Left cardiac atrium (tissue), 4 donors: ENCODE results near the gene GABRQ. TPM values are rescaled to one million over a fixed set of nuclear protein-coding genes. Genes with fewer than 3 reads are reported as not detected.

Experiments
- ATAC-seq, 2 donors: fragments of 200-7000 bp; cut with Tn5 transposase; one replicate each; pipeline ENCODE4 v1.9.1; 2020; ENCODE audit warnings: mild to moderate bottlenecking in 2 of 2, moderate library complexity in 2 of 2
- DNase-seq: peaks from one replicate; pipeline ENCODE4 v3.0.0-alpha.2; 2020
- intact Hi-C, 2 donors: fragments of 100-400 bp; cut with DNase I; formaldehyde crosslinking; loops; one replicate each; pipeline versions ENCODE4 v1.14.1 to v1.15.1; 2022 to 2023
- long read RNA-seq: library from polyadenylated mRNA; unstranded; transcript quantifications from one replicate; pipeline ENCODE4 v2.0.0, GENCODE V29; 2021
- total RNA-seq, 2 donors: library from RNA; stranded (reverse); fragmentation: NEBNext Ultra II Directional; extraction: Animal tissue kit (Norgen Biotek cat#: 25700); gene quantifications; one replicate each; pipeline ENCODE4 v1.2.1, GENCODE V29; 2021
- donor health status: DM: no; HTN: yes; CAD: no.
- donor health status: DM: no; HTN: yes; CAD: no; lungs with severe emphysema.
- donor health status: DM: yes; HTN: yes; CAD: no.
- donor health status: Dilated cardiomyopathy.

The GABRQ gene
- not detected for total RNA-seq
- long read RNA-seq, result 0 reads

DNA sequence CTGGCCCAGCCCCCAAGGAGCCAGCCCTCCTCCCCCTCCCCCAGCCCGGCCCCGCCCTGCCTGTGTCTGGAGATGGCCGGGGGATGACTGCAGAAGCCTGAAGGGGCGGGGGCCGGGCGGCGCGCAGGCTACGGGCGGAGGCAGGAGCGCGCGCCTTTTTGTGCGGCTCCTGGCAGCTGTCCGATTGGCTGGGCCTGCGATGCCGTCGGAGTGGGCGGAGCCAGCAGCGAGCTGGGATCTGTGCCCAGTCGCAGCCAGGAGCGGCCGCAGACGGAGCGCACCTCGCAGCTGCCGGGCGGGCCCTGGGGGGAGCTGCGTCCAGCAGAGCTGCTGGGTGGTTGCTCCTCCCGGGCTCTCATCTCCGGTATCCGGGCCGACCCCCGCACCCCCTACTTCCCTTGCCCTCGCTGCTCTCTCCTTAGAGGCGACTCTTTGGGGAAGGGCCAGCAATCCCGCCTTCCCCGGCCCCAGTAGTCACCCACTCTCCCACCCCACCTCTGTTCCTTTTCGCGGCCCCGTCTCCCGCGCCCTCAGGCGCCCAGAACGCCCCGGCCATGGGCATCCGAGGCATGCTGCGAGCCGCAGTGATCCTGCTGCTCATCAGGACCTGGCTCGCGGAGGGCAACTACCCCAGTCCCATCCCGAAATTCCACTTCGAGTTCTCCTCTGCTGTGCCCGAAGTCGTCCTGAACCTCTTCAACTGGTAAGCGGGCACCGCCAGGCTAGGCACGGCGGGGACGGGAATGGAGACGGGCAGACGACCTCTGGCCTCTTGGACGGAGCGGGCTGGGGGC is at the start of gene GABRQ:
Gene GABRQ (plus strand): TSS at position 247 of the 794 bp plus-strand sequence. CDS start 308 bp downstream, at position 555.
- peak in 1 of 2 donors; percentile 67 for ATAC-seq
- no peak for DNase-seq
- intact Hi-C loops, result no loop called here

DNA sequence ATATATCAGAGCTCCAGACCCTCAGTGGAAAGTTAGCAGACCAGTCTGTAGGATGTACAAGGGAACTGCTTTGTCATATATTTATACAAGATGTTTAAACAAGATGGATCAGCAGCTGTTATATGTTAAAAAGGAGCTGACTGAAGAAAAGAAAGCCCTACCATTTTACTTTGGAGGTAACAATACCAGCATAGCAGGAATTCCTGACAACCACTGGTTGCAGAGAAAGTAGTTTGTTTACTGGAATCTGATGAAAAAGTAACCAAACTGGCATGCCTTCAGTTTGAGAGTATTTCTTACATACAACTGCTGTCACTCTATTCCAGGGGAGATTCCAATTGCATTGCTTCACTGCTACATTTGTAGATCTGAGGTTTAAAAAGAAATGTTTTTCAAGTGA is 49.5 kb upstream of the GABRQ start:
- ATAC-seq, result no peak
- intact Hi-C loops, result no loop called here
- no peak for DNase-seq

DNA sequence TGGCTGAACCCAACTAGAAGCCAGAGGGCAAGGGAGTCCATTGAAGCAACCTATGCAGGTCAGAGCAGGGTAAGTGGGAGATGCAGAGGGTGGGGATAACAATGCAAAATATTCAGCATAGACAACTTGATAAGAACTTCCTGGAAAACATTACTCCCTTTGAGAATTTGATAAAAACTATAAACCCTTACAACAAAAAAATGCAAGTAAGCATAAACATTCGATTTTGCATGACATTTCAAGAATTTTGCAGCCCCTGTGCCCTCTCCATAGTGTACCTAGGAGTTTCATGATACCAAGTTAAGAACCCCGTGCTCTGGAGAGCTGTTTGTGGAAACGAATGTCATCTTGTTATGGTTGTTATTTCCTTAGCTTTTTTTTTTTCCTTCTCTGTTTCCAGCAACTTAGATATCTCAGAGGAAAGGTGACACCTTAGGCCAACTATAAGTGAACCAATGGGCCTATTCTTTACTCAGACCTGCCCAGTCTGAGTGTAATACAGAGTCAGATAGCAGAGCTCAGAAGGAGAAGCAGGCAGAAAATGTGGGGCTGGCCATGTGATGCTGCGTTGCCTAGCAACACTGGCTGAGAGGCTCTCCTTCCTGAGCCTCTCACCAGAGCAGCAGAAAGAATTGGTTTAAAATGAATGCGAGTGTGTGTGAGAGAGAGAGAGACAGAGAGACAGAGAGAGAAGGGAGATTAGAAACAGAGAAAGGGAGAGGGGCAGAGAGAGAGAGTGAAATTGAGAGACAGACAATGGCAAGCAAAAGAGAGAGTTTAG is 36.7 kb upstream of the GABRQ start:
- DNase-seq, result no peak
- ATAC-seq, result no peak
- intact Hi-C loops, result no loop called here

DNA sequence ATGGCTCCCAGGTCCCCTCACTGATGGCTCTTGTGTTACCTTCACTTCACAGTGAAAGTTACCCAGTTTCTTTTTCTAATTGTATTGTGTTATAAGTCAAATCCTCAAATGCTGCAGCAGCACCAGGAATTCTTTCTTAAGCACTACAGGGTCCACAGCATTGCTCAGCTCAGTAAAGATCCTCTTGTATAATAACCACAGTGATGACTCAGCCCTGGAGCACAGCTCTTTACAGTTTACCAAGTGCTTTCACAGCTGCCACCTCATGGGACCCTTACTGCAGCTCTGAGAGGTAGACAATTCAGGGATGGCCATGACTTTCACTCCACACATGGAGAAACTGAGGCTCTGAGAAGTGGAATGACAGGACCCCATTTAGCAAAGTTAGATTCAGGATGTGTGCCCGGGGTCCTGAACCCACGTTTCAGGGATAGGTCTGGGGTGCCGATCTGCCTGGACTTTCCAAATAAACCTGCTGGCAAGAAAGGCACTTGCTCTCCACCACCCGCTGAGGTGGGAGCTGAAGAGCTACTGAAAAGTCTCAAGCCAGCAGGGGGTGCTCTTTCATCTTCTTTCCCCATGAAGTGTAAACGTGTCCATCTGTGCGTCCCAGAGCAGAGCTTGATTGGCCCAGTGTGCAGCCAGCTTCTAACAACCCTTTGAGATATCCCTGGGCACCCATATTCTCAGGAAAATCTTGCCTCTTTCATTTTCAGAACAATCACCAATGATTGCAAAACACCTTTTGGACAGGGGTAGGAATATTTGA is 35.7 kb upstream of the GABRQ start:
- intact Hi-C loops, result no loop called here
- ATAC-seq (no peak), DNase-seq (no peak)

DNA sequence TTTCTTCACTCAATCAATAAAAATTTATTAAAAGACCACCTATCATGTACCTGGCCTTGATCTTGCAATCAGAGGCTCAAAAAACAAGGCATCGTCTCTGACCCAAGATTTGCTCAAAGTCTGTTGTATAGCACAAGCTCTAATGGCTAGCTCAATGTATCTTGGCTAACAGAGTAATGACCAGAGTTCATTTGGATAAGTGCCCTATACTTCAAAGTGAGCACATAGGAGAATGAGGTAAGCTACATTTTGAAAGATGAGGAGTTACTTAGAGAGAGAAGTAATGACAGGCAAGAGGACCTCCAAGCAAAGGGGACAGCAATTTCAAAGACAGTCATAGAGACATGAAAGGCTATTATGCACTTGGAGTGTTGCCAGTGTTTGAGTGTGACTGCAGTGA is 22.9 kb upstream of the GABRQ start:
- intact Hi-C loops, result no loop called here
- DNase-seq, result no peak

DNA sequence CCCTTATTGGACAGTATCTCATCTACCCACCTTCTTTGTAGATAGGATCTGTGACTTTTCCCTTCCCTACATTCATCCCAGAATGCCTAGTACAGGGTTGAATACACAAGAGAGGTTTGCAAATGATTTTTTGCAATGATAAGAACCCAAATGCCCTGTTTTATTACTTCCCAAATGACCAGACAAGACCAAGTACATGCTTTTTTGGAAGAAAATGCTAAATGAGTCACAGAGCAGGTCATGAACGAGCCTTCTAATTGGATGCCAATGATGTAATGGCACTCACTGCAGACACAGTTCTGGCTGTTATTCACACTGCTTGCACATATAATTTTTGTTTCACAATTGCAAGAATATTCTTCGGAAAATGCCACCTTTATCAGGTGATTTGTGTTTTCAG is 17.8 kb upstream of the GABRQ start:
- DNase-seq, result no peak
- intact Hi-C loops, result no loop called here
- no peak for ATAC-seq

More for the DNA sequence above, 22.9 kb upstream of the GABRQ start:
- ATAC-seq, result no peak

DNA sequence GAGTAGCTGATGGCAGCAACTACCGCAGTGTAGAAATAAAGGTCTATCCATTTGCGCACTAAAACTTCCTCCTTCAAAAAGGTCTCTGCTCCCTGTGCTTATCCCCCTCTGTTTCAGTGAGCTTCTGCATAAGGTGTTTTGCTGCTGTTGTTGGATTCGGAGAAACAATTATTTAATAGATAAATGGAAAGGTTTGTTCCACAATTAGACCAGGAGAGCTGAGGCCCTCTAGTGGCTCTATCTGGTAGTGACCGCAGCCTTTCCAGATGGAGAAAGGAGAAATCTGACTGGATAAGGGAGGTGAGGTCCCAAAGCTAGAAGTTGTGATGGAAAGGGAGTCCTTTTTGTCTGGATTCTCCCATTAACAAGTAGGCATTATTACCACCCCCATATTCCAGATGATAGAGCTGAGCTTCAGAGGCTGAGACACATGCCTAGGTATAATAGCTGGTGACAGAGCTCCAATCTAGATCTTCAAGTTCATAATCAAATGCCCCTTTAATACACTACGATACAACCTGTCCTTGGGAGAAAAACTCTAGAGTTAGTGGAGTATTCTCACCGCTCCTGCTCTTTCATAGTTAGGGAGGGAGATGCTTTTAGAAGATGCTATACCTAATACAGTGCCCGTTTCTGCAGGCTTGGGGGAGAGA is 5.1 kb upstream of the GABRQ start:
- DNase-seq, result peak; percentile 33
- no peak for ATAC-seq
- intact Hi-C loops, result loop anchor here in 1 of 2 donors (5.0 kb wide), 1 partner anchor 880 kb away; no protein-coding TSS in a partner anchor

DNA sequence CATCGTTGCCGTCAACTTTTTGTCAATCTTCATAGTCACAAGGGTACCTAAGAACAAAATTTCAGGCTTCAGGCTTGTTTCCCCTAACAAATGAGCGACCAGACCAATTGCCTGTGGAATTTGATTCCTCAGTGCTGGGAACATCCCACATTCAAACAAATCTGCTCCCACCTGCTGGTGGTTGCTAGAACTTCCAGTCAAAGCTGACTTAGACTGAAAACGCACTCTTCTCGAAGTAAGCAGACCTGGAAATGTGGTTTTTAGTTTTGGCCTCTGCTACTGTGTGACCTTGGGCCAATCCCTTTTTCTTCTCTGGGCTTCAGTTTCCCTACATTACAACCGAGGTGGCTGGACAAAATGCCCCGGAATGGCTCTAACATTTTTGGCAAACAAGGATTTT is 1.8 kb upstream of the GABRQ start:
- DNase-seq, result no peak
- intact Hi-C loops, result loop anchor here in 1 of 2 donors (2.0 kb wide), 1 partner anchor 881 kb away; no protein-coding TSS in a partner anchor
- ATAC-seq, result peak; percentile 32 to 44

DNA sequence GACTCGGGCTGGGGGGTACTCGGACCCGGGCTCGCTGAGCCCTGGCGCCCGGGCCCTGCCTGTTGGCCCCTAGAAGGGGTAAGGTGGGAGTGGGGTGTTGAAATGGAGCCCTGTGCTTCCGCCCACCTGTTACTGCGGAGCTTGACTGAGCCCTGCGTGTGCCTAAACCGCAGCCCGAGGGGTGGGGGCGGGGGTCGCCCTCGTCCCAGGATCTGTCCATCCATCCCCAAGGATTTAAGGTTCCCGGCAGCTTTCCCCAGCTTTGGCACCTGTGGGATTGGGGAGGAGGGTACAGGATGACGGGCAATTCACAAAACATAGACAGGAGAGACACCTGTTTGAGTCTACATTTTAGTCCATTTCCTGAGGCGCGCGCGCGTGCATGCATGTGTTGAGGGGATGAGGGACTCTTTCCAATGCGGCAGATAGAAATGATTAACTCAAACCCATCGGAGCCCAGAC is 779 bp downstream of the GABRQ start:
- DNase-seq, result no peak
- intact Hi-C loops, result no loop called here

DNA sequence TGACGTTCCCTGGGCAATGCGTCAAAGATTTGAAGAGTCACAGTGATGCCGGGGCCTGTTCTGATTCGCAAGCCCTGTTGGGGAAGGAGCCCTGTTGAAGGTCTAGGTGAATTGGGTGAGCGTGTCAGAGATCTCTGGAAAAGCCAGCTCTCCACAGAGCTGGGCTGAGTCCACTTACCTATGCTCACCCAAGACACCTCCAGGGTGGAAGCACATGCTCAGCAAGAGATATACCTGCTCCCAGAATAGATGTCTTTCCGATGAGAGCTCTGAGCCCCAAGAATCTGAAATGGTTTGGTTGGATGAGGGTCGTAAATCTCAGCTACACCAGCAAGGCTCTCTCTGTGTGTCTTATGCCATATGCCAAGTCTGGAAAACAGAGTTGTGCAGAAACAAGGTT is 1.7 kb downstream of the GABRQ start:
- ATAC-seq (no peak), DNase-seq (no peak)
- intact Hi-C loops, result no loop called here

More for the DNA sequence above, 779 bp downstream of the GABRQ start:
- no peak for ATAC-seq

DNA sequence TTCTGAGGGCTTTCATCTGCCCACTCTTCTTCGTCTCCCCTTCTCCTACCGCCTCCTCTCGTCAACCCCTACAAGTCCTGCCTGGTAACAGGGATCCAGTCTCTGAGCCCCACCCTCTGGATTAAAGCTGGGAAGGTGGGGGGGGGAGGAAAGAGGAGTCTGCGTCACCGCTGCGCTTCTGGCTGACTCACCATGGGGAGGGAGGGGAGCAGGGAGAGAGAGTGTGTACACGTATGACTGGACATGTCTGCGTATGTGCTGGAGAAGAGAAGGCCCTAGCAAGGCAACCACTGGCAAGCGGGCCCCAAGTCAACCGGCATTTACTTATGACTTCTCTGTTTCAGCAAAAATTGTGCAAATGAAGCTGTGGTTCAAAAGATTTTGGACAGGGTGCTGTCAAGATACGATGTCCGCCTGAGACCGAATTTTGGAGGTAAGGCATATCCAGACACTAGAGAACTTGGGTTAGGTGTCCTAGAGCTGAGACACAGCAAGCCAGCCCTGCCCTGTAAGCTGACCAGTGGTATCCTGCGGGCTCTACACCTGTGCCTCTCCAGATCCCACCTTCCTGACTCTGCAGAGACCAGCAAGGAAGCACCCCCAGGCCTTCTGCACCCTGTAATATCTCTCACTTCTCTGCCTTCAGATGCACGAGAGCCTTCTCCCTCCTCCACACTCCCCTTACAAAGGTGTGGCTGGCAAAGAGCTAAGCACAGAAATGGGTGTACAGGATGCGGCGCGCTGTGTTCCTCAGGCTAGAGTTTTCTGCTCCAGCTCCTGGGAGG is 2.5 kb downstream of the GABRQ start:
- intact Hi-C loops, result no loop called here
- no peak for ATAC-seq
- DNase-seq, result no peak

DNA sequence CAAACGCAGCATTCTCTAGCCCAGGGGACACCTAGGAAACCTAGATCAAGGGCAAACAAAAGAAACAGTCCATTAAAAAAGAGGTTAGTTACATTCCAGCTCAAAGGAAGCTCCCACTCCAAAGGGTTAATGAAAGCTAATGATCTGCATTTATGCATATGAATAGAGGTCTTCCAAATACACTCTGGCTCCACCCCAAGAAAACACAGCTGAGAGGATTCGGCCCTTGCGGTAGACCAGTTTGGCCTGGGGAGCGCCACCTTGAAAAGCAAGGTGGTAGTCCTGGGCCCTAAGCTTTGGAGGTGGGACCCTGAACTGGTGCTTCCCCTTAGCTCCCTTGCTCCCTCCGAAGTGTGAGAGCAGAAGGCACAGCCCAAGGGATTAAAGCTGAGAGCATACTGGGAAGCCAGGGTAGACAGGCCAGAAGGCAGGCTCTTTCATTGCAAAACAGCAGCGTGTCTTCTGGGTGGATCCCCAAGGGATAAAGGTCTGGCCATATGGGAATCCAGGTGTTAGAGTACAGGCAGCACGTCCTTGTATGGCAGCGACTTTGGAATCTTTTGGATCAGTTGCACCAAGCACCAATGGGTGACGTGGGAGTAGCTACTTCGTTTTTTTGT is 3.7 kb downstream of the GABRQ start:
- no peak for ATAC-seq
- DNase-seq, result no peak
- intact Hi-C loops, result no loop called here

DNA sequence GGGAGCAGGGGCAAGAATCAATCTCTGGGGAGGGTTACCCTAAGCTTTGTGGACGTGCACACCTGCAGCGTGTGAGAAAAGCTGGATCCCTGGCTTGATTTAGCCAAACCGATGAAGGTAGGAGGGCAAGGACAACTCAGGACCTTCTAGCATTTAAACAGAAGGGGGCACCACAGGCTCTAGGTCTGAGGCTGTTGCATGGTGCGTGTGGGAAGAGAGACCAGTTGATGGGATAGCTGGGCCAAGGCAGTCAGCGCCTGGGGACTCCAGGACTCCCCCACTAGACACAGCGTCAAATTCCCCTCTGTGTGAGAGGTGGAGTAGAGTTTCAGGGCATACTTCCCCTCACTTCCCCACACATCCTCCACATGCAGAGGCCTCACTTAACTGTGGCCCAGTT is 4.3 kb downstream of the GABRQ start:
- intact Hi-C loops, result loop anchor here in 1 of 2 donors (2.0 kb wide), 1 partner anchor 175 kb away; no protein-coding TSS in a partner anchor
- peak in 1 of 2 donors; percentile 27 for ATAC-seq
- DNase-seq, result no peak

DNA sequence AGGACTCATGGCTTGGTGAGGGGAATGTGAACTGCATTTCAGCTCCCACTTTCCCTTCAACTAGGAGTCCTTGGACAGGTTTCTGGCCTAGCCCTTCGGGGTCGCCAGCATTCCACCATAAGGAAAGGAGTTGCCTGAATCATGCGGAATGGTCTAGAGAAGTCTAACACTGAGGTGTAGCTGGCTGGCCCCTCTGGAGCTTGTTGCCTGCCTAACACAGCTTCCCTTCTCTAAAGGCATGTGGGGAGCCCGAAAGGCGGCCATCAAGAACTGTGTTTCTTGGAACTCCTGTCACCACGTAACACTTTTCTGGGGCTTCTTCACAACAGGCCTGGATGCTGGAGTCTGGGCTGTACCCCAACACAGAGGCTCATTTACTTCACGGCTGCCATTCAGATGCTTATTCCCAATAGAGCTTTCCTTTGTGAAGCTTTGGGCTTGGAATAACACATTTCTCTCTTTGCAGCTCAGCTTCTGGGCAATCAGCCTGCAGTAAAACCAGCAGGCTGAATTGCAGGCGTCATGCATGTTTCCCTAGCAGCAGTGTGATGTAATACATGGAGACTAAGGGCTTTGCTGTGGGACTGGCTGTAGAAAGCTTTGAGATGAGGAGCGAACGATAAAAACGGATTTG is 5.4 kb downstream of the GABRQ start:
- no peak for ATAC-seq

DNA sequence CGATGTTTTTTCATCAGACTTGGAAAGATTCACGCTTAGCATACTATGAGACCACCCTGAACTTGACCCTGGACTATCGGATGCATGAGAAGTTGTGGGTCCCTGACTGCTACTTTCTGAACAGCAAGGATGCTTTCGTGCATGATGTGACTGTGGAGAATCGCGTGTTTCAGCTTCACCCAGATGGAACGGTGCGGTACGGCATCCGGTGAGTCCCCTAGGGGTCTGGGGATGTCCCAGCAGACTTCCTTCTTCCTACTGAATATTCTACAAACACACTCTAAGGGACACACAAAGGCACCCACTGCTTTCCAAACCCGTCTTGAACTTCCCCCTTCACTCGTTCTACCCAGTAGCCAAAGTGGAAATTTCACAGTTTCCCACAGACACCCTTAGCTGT is 9.3 kb downstream of the GABRQ start:
- no peak for ATAC-seq
- DNase-seq, result no peak
- intact Hi-C loops, result no loop called here

More for the DNA sequence above, 5.4 kb downstream of the GABRQ start:
- intact Hi-C loops, result loop anchor here in 1 of 2 donors (2.0 kb wide), 1 partner anchor 174 kb away; no protein-coding TSS in a partner anchor
- DNase-seq, result no peak

DNA sequence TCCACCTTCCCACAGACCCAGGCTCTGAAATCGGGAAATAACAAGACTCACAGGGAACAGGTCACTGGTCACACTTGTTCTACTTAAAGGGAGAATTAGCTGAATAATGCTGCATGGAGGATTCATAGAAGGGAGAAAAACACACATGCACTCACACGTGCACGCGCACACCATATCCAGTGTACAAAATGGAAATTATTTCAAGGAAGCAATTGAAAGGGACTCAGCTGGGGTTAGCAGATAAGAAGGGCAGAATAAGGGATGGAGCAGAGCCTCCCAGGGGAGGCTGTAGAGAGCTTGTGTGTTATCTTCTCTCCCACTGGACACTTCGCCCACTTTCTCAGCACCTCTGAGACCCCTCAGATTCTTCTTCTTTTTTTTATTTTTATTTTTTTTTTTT is 10.3 kb downstream of the GABRQ start:
- DNase-seq (no peak), ATAC-seq (no peak)
- intact Hi-C loops, result no loop called here

DNA sequence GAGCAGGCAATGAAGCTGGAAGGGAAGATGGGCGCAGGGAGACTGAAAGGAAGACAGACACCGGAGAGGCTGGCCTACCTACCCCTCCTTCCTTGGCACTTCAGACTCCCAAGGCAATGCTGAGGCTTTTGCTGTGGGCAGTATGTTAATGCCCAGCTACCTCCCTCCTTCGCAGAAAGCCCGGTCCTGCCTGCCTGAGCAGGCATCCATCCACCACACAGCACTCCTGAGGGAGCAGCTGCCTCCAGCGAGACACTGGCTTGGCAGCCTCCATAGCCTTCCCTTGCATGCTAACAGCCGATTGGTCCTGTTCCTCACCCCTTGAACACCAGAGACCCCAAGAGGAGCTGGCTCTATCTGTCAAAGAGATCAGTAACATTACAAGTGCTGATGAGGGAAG is 14.4 kb downstream of the GABRQ start:
- intact Hi-C loops, result no loop called here
- DNase-seq, result no peak
- ATAC-seq, result no peak
